CD4-positive, alpha-beta T cell treated with Interleukin-15 for 1 hour (primary cell): ENCODE data around the gene PI4K2A.

Experiments used
- DNase-seq: peaks from one replicate; pipeline ENCODE4 v3.0.0-alpha.2; 2020

The PI4K2A gene

DNA sequence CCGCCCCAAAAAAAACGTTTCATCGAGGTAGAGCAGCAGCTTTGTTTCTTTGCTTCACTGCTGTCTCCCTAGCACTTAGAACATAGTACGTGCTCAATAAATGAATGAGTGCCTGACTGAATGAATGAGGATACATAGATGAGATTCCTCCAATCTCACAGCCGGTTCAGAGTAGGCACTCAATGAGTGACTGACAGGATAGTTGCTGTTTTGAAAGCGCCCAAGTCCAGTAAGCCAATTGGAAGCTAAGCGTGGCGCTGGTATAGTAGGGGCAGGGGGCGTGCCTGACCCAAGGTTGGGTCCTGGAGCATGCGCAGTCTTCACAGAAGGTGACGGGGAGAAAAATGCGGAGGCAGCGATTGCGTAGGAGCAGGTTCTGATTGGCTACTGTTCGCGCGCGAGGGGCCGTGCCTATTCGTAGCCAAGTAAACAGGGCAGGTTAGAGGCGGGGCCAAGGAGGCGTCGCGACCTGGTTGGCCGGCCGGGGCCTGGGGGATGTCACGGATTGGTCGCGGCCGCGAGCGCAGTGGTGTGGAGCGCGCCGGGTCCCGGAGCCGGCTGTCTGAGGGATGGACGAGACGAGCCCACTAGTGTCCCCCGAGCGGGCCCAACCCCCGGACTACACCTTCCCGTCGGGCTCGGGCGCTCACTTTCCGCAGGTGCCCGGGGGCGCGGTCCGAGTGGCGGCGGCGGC lies at the start of gene PI4K2A:
PI4K2A (plus strand) TSS at position 498 of the 694 bp plus-strand sequence; CDS start at position 570, 72 bp downstream.
- DNase-seq: peak; percentile 99

DNA sequence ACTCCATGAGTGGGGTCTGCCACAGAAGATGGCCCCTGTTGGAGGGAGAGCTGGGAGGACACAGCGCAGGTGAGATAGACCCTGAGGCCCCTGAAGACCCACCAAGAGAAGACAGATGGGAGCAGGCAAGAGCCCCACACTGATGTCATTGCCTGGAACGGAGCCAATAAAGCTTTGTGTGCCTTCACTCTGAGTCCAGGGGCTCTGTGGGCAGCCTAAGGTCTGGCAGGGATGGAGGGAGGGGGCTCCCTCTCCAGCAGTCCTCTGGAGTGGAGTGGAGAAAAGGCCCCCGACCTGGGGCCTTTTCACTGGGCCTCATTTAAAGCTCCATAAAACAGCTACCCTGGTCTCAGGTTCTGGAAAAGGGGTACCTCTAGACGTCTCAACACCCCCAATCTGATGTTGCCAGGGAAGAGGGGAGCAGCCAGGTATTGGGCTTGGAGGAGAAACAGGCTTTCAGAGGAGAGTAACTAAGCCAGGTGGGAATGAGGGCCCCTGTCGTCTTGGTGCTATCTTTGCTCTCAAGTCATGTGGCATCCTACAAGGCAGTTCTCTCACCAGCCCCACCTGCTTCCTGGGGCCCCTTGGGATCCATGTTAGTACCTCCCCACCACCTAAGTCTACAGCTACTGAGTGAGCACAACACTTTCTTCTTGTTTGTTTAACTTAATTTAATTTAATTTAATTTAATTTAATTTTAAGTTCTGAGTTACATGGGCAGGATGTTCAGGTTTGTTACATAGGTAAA lies 49.5 kb upstream of the PI4K2A start:
- no peak for DNase-seq

DNA sequence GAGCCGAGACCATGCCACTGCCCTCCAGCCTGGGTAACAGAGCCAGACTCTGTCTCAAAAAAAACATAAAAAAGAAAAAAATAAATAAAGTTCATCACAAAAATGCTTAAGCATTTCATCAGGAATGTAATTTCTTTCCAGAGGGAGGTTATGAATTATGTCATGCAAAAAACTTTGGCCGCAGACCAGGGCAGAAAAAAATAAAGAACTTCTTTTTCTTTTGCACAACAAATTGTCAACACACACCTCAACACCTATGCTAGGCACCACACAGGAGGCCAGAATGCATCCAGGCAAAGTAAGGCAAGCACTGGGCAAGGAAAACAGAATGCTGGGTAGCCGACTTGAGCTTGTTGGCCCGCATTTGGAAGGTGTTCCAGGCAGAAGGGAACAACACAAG lies 47.0 kb upstream of the PI4K2A start:
- DNase-seq: no peak

DNA sequence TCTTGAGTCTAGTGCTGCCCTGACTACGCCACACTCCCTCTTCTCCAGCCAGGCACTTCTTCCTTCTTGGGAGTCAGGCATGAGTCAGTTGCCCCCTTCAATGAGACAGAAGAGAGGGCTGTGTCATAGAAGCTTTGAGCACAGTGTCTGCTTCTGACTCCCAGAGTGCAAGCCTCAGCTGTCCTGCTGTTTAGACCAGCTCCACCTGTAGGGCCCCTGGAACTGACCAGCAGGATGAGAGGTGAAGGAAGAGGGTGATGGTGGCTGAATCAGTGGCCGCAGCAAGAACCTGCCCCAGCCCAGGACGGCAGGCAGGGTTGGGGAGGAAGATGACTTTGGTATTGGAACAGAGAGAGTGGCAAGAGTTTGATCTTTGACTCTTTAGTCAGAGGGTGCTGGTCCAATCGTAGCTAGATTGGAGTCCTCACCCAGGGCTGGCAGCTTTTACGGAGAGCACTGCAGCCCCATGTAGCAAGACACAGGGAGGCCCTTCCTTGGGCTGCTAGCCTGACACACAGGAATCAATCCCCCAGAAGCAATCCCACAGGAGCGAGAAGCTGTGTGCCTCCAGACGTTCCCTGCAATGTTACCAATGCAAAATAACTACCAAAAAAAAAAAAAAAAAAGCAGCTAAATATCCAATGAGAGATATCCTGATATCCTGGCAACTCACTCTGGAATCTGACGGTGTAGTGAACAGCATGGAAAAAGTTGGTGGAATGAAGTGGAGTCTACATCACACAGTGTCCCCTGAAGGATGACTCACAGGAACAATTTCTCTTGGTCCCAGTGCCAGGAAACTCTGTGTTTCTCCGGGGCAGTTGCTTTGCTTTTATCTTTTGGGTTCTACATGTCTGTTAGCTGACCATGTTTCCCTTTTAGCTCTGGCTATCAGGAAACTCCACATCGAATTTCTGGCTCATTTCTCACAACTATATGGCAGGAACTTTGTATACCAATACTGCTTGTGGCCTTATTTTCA lies 44.1 kb upstream of the PI4K2A start:
- no peak for DNase-seq

DNA sequence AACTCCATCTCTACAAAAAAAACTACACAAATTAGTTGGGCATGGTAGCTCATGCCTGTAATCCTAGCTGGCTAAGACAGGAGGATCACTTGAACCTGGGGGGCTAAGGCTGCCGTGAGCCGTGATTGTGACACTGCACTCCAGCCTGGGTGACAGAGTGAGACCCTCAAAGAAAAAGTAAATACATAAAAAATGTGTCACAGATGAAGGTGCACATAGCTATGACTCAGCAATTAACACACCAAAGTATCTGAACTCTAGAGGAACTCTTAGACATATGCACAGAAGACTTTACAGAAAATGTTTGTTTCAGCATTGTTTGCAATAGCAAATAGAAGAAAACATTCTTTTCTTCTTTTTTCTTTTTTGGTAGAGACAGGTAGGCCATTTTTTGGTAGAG lies 42.7 kb upstream of the PI4K2A start:
- DNase-seq: no peak

DNA sequence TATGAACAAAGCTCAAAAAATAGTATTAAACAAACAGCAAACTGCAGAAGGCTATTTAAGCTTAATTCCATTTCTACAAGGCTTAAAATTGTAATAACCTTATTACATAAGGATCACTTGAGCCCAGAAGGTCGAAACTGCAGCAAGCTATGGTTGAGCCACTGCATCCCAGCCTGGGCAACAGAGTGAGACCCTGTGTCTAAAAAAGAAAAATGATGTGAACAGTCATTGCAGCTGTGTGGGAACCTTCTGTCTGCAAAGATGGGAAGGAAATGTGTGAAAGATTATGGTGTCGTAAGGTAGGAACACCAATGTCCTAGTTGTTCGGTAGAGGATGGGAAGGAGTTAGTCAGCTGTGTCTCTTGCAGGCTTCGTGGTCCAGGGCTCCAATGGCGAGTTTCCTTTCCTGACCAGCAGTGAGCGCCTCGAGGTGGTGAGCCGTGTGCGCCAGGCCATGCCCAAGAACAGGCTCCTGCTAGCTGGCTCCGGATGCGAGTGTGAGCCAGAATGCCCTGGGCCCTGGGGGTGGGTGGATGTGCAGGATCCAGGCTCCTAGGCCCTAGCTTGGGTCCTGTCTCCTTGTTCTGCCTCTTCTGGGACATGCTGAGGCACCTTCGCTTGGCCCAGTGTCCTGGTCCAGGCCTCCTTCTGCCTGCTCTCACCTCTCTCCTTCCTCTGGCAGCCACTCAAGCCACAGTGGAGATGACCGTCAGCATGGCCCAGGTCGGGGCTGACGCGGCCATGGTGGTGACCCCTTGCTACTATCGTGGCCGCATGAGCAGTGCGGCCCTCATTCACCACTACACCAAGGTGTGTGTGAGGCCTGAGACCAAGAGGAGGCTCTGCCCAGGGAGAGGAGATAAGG lies 41.8 kb upstream of the PI4K2A start:
- DNase-seq: no peak

DNA sequence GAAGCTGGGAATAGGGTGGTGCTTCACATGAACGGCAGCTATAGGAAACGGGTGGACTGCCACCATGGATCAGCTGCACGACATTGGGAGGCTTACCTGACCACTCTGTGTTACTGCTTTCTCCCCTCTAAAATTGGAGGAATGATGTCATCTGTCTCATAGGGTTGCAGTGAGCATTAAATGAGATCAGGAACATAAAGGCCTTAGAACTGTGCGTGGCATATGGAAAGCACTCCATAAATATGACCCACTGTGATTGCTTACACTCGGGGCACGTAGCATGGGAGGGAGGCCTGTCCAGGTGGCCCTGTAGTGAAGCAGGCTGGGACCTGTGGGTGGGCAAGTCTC lies 41.2 kb upstream of the PI4K2A start:
- DNase-seq: no peak

DNA sequence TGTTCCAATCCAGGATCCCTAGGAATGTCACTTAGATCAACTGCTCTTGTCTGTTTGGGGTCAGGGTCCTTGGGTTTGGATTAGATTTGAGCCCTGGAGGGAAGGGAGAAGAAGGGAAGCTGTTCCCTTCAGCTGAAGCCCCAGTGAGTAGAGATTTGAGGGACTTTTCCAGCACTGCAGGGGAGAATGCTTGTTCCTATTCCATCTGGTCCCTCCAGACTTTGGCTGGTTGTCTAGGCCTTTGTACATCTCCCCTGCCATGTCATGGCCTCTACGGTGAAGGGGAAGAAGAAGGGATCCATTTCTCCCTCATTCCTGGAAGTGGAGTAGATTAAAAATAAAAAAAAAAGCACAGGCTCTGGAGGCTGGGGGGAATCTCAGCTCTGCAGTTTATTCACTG lies 39.9 kb upstream of the PI4K2A start:
- no peak for DNase-seq

DNA sequence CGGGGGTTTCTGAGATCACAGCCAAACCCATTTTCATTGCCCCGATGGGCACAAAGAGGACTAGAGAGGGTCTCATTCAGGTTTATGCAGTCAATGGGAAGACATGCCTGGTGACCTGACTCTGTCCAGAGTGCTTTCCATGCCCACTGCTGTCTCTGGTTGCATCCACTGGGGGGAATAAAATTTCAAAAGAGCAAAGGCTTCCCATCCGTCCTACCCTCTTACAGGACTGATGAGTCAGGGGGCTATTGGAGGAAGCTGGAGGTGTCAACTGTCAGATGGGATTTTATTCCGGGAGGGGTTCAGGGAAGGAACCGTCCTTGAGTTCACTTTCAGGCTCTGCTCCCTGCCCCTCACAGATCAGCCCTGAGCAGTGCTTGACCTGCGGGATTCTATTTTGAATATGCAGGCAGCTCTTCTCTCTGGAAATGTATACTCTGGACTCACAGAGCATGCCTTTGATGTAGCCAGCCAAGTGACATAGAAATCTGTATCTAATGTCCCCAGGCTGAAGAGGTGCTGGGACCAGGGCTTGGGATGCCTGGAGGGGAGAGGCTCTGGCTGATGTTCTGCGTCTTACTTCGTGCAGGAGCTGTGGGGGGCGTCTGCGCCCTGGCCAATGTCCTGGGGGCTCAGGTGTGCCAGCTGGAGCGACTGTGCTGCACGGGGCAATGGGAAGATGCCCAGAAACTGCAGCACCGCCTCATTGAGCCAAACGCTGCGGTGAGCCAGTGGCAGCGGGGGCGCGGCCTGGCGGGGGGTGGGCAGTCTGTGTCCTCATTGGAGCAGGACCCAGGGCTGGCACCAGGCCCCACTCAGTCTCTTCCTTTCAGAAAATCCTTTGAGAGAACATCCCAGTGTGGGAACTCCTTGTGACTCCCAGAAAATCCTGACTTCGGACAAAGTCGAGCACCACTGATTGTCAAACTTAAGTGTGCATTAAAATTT lies 38.9 kb upstream of the PI4K2A start:
- no peak for DNase-seq

DNA sequence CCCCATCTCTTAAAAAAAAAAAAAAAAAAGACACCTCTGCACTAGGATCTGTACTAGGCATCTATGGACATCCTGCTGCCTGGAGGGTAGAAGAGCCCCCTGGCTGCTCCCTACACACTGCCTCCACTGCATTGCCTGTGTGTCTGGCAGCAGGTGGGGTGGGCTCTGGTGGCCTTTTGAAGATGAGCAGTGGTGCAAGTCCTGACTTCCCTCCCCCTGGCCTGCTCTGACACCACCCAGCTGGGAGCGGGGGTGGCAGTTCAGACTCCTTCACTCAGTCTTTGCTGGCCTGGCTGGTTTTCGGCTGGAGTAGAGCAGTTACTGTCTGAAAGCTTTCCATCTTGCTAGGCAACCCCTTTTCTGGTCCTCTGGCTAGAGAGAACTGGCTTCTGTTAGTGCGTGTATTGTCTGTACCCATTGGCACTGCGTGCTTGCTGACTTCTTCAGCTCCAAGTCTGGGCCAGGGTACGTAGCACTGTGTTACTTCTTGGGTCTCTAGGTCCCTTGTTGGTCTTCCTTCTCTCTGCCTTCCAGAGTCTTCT lies 33.3 kb upstream of the PI4K2A start:
- DNase-seq: no peak

DNA sequence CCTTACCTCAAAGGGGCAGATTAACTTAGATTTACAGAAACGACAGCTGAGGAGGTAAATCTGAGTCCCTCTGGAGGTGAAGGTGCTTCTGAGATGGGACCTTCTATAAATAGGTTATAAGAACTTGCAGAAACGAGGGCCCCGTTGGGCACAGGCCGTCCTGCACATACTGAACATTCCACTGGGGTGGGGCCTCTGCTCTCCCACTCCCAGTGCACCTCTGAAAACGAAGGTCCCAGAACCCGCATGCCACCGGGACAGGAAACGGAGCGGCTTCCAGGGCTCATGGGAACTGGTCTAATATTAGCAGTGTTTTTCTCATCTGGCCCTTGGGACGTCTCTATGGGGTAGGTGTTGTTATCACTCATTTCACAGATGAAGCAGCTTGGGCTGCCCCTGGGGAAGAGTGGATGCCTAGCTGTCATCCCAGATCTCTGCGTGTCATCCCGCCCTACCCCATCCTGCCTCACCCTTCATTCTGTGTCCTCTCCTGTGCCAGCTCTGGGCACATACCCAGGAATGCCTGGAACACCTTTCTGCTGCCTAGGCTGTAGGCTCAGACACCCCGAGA lies 31.4 kb upstream of the PI4K2A start:
- DNase-seq: no peak

DNA sequence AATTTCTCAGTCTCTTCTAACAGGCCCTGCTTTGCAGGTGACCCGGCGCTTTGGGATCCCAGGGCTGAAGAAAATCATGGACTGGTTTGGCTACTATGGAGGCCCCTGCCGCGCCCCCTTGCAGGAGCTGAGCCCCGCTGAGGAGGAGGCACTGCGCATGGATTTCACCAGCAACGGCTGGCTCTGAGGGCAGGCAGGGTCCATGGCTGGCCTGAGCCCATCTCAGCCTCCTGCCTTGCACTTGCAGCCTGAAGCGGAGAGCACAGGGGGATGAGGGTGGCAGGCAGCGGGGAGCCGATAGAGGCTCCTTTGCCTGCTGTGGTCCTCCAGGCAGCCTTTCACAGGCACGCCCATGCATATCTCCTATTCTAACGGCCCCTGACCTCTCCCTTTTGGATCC lies 29.0 kb upstream of the PI4K2A start:
- DNase-seq: no peak

DNA sequence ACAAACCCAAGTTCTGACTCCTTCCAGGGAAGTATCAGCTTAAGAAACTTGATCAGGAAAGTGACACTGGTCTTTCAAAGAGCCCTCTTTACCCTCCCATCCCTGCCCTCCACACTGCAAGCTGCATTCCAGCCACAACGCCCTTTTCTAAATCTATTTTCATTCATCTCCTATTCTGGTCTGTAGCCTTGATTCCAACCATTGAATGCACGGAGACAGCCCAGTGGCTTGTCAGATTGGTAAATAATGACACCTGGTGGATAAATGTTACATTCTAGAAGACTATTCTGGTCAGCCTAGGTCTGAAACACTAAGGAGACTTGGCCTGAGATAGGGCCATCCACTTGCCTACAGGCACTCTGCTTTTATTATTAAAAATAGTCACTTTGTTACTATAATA lies 28.1 kb upstream of the PI4K2A start:
- no peak for DNase-seq

DNA sequence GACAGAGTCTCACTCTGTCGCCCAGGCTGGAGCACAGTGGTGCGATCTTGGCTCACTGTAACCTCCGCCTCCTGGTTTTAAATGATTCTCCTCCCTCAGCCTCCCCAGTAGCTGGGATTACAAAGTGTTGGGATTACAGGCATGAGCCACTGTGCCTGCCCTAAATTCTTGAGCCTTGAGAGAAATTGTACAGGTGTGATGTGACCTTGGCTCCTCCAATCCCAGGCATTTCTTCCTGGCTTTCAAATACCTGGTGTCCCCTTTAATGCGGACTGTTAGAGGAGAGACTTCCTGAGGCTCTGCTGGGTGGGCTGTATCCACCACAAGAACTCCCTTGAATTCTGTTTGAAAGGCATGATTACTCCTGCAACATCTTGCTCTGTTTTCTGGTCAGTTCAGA lies 22.2 kb upstream of the PI4K2A start:
- DNase-seq: no peak

DNA sequence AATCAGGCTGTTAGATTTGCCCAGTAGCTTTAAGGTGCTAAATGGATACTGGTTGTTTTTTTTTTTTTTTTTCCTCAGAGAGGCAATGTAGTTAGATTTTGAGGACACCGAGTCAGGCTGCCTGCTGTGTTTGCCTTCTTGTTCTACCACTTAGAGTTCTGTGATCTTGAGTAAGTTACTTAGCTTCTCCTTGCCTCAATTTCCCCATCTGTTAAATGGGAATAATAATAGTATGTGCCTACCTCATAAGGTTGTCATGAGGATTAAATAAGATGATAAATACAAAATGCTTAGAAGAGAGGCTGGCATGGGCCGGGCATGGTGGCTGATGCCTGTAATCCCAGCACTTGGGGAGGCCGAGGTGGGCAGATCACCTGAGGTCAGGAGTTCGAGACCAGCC lies 21.7 kb upstream of the PI4K2A start:
- no peak for DNase-seq

DNA sequence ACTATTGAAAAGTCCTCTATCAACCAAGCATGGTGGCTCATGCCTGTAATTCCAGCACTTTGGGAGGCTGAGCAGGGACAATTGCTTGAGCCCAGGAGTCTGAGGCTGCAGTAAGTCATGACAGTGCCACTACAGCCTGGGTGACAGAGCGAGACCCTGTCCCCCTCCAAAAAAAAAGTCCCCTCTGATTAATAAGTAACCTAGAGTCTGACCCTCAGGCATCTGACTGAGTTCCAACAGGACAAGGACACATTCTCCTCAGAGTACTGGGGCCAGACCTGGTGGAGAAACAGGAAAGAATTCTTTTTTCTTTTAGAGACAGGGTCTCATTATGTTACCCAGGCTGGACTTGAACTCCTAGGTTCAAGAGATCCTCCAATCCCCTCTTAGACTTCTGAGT lies 17.2 kb upstream of the PI4K2A start:
- DNase-seq: no peak

DNA sequence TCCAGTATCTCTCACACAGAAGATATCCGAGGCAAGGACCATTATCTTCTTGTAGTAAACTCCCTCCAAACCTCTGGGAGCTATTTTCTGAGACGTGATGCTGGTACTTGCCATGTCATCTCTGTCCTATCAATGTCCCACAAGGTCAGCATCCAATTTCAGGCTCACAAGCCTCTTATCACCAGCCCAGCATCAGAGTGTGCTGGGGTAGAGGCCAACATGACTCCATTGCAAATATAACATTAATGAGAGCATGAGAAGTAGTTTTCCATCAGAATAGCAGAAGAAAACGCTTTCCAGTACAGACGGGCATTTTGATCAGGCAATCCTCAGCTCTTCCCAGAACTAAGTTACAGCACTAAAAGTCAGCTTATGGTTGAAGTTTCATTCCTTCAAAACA lies 12.7 kb upstream of the PI4K2A start:
- DNase-seq: no peak

DNA sequence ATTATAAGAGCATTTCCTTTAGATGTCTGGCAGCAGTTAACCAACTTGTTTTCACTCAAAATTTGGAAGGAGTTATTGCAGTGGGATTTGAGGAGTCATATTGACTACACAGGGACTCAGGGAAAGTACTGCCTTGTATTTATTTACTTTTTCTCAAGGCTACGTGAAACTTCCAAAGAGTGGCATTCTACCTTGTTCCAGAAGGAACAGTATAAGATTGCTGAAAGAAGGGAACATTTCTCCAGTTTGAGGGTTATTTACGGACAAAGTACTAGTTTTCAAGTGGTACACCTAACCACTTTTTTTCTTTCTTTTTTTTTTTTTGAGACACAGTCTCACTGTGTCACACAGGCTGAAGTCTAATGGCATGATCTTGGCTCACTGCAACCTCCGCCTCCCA lies 12.2 kb upstream of the PI4K2A start:
- DNase-seq: no peak

DNA sequence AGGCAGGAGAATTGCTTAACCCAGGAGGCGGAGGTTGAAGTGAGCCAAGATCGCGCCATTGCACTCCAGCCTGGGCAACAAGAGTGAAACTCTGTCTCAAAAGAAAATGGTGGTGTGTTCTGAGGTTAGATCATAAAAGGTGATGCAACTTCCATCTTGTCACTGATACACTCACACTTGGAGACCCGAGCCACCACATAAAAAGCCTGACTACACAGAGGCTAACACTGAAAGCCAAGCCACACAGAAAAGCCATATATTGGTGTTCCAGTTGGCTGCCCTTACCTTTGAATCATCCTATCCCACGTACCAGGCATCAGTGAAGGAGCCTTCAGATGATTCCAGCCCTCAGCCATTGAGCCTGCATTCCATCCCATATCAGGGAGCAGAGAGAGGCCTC lies 11.2 kb upstream of the PI4K2A start:
- DNase-seq: no peak

DNA sequence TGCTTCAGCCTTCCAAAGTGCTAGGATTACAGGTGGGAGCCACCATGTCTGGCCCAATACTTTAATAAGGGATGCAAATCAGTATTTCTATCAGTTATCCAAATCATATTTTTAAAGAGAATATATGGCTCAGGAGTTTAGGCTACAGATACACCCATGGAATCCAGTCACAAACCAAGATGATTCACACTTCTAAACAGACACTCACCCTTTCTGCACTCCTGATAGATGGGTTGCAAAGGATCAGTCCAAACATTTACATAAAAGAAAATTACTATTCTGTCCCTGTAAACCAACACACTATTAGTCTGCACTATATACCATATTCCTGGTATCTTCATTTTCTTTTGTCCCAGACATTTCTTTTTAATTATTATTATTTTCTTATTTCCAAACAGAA lies 9.4 kb upstream of the PI4K2A start:
- DNase-seq: no peak
